Embryonic facial prominence (tissue), 1 donor: ENCODE results near the gene ABL1.

Source experiments
- DNase-seq: peaks from one replicate; pipeline ENCODE4 v3.0.0-alpha.2; 2016; ENCODE audit errors: extremely low spot score

The ABL1 gene

DNA sequence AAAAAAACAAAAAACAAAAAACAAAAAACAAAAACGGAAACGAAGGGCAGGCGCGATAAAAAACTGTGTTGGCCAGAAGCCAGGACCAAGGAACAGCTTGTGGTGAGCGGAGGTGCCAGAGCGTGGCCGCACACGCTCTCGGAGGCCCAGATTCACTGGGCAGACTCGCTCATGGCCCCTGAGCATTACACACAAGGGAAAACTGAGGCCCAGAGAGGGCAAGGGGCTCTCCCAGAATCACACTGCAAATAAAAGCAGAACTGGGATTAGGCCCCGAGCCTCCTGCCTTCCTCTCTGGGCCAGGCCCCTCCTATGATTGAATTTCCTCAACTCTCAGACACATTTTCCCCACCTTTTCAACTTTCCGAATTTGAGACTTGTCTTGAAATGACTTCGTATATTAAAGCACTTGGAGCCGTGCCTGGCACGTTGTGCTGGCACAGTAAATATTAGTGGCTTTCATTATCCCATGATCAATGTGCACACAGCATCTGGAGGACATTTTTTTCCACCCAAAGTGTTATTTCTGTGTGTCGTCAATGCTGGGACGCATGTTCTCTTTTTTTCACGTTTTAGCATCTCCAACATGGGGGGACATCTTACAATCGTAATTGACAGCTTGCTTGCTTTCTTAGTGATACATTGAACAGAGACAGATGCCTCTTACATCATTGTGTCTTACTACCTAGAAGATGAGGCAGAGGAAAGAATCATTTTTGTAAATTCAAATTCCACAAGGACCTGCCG, 96.6 kb downstream of the ABL1 start:
- DNase-seq = no peak

DNA sequence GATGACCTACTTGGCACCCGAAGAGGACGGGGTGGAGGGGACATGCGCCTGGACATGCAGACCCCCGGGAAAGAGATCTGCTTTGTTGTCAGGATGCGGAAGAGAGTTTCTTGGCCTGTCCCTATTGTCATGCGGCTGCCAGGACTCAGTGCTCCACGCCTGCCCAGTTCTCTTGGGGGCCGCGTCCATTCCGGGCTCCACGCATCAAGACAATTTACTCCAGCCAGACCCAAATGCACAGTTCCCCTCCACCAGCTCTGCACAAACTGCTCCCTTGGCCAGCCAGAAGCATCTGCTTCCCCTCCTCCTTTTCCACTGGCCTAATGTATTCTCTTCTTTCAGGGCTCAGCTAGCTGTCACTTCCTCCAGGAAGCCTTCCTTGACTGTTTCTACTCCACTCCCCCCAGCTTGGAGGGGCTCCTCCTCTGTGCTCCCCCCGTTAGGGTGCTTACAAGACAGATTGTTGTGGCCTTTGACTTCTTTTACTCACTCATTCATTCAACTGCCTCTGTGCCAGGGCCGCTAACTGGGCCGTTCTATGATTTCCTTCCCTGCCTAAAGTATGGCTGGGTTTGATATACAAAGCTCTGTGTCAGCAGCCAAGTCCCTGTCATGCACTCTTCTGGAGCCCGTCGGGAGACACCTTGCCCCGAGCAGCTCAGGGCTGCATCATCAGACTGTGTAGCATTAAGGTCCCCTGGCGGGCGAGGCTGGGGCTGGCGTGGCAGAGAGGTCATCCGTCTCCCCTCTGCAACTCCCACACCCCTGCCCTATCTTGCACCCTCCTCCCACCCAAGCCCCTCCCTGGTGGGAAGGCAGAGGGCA, 97.4 kb downstream of the ABL1 start:
- DNase-seq = no peak

DNA sequence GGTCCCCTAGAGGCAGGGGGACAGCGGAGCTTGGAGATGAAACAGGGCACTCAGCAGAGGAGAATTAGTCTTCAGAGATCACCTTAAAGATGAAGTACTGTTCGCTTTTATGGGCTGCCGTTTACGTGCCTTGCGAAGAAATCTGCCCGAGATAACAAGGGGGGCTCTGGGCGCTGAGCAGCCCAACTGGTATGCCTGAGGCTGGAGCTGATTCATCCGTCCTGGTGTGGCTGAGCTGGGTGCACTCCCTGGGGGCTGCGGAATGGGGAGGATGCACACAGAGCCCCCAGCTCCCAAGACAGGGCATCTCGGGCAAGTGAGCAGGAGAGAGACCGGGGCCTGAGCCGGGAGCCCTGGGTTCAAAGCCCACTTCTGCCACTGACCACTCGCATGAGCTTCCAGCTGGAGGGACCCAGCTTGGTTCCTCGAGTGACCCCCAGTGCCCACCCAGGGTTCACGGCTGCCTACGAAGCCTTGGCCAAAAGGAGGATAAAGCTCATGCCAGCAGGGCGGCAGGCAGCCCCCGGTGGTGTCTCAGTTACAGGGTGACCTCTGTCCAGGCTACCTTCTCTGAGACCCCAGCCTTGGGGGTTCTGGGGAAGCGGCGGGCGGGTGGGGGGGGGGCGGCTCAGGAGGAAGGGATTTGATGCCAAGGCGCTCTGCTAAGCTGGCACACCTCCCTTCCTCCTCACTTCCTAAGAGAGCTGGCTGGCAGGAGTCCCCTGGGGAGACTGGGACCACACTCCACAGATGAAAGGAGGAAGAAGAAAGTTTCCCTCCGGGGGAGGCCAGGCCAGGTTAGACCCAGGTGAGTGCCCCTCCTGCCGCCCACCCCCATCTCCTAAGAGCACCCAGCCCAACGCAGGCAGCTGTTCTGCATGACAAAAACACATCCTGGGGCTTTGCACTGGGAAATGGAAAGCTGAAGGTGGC, 98.3 kb downstream of the ABL1 start:
- DNase-seq = no peak

DNA sequence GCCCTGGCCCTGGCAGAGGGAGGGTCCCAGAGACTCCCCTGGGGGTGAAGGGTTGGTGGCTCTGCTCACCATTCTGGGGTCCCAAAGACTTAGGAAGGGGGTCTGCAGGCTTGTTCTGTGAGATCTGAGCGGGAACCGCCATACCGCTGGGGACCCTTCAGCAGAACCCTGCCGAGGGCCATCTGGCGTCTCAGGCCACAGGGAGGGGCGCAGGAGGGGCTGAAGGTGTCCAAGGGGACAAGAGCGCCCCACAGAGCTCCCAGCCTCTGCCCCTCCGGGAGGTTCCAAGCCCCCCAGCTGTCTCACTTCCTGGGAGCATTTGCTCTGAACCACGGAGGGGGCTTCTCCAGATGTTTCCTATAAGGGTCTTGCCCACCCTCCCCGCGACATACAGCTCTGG, 99.2 kb downstream of the ABL1 start:
- DNase-seq = no peak

DNA sequence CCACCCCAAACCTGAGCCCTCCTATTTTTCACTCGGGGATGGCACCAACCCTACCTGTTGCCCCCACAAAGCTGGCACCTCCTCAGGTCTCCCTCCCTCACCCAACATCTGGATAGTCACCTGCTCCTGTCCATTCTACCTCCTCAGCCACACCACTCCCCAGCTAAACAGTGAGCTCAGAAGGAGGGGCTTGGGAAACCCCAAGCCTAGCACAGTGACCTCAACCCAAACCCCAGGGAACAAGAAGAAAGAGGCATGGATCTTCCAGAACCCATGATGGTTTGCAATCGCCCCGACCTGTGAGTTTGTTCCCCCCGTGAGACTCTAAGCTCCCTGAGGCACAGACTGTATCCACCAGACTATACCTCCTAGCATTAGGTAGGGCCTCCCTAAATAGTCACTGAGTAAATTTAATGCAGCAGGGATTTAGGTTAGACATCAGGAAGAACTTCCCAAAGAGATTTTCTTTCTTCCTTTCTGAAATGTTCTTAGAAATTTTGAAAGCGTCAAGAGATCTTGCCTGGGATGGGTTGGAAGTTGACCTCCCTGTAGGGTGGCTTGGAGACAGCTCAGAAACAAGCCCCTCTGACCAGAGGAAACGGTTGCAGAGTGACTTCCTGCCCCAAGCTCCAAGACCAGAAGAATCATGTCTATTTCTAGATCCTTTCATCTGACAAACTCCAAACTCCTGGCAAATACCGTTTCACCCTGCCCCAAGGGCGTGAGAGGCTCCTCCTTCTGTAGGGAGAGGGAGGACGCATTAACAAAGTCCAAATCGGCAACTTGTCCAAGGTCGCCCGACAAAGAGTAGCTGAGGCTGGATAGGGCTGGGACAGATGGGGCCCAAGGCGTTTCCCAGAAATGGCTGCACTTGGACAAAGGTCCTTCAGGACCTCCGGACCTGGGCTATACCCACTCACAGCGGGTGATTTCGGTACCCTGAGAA, 99.9 kb downstream of the ABL1 start:
- DNase-seq = no peak

DNA sequence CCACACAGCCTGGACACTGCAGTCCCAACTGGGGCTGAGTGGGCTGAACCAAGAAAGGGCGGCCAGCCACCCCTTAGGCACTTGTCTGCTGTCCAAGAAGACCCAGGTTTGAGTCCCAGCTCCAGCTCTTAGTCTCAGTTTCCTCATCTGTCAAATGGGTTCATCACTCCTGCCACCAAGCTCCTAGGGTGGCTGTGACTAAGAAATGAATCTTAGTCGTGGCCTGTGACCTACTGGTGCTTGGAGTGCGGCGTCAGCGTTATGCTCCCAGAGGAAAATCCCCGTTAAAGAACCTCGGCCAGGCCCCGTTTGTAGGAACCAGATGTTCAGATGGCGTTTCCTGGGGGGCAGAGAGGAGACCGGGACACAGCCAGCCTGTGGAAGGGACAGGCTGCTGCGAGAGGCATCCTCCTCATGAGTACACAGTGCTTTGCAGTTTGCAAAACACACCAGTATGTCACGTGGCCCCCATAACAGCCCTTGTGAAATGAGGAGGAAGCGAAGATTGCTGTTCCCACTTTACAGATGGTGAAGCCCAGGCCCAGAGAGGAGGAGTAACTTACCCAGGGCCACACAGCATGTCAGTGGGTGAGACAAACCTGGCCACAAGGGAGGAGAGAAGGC, 100.7 kb downstream of the ABL1 start:
- DNase-seq = no peak

DNA sequence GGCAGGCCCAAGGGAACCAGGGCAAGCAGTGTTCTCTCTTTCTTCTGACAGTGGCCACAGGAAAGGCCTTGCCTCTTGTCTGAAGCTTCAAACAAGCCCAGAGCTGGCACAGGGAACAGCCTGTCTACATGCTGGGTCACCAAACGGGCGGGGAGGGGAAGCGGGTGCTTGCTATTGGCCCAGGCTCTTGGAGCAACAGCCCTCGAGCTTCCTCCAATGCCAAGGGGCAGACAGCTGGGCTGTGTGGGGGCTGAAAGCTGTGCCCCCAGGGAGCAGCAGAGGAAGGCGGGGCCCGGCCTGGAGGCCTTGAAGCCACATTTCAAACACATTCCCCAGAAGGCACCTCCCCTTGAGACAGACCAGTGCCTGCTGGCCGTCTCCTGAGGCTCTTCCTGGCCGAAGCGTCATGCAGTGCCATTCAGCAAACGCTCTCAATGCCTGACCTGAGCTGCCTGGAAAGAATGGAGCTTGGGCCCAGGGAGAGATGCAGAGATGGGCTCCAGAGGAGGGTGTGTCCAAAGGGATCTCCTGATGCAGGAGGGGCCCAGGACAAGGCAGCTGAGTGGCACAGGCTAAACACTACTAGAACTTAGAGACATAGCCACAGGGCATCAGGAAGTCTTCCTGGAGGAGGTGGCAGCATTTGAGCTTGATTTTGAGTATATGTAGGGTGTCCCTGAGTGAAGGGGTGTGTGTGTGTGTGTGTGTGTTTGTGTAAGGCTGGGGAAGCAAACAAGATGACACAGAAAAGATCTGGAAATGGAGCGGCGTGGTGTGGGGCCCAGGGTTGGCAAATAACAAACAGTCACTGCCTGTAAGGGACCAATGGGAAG, 101.4 kb downstream of the ABL1 start:
- no peak for DNase-seq
